OCI-LY1 (cell line): ENCODE data around the gene RBM10.

ENCODE experiments used
- CTCF ChIP-seq: fragments of 200-600 bp; sonication (generic), shearing (Covaris generic); IDR thresholded peaks from 2 replicates; pipeline ENCODE4 v1.5.1; 2017; ENCODE audit warnings: mild to moderate bottlenecking, antibody characterized with exemption, low read length, moderate library complexity, mixed read lengths
- EZH2 ChIP-seq: fragments of 200-600 bp; sonication (generic), shearing (Covaris generic); IDR thresholded peaks from 2 replicates; pipeline ENCODE4 v1.8.0; 2017; ENCODE audit warnings: borderline replicate concordance, mixed run types, mild to moderate bottlenecking, antibody characterized with exemption, low read length, moderate library complexity, mixed read lengths

- TF ChIP-seq CTCF (no peak), EZH2 (no peak)
These were observed 53.1 kb downstream of the RBM10 start for GRCh38 chrX:47198026-47198686.
